GM19463 (cell line): ENCODE measurements around the gene PTPRN2.

ENCODE experiments used
- ATAC-seq: cut with Tn5 transposase; IDR thresholded peaks from one replicate; pipeline ENCODE4 v1.9.1; 2021; ENCODE audit warnings: mild to moderate bottlenecking, moderate library complexity; ENCODE audit not compliant: unreplicated experiment

The PTPRN2 gene

DNA sequence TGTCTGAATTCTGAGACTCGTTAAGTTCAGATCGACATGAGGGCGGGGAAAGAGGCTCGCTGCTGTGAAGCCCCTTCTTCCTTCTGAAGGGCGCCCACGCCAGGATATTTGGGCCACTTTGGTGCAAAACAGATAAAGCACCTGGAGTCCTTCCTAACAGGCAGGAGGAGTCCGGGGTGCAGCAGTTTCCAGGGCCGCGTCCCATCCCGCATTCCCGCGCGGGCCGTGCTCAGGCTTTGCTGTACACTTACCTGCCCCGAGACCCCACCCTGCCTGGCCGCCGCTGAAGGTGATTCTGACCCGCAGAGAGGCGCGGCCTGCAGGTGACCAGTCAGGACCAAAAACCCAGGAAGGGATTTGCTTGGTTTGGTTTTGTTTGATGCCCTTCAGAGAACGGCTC lies 454.6 kb downstream of the PTPRN2 start:
- ATAC-seq = no peak

DNA sequence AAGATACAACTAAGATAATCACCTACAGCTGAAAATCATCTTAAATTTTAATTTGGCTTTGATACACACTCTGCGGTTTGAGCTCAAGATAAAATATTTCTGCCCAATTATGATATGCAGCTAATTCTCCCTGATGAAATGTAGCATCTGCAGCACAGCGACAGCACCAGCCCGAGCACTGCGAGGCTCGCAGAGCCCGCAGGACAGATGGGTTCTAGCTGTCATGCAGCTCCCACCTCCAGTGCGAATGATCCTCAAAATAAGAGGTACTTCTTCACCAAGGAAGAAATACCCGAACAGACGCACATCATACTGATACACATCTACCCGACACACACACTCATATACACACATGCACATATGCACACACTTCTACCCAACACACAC lies 457.6 kb downstream of the PTPRN2 start:
- no peak for ATAC-seq

DNA sequence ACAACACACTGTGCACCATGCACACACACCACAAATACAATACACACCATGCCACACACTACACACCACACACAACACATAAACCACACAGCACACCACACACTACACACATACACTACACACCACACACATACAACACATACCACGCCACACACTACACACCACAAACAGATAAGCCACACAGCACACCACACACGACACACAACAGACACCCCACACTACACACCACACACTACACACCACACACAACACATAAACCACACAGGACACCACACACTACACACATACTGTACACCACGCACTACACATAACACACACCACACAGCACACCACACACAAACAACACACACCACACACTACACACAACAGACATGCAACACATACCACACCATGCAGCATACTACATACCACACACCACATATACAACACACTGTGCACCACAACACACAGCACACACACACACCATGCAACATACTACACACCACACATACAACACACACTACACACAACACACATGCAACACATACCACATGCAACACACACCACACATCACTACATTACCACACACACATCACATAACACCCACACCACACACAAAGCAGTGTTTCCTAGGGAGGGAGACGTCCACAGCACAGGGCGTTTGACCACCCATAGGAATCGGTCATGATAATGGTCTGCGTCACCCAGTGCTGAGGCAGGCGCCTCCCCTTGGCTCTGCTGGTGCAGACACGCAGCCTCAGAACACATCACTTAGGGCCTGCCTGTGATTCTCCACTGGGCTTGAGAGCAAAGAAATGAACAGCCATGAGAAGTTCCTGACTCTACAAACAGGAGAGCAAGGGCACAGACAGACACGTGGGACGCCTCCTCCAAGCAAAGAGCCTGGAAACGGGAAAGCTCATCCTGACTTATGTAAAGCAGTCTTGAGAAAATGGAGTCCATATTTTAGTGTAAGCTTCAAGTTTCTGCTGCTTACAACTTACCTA lies 458.3 kb downstream of the PTPRN2 start:
- no peak for ATAC-seq

DNA sequence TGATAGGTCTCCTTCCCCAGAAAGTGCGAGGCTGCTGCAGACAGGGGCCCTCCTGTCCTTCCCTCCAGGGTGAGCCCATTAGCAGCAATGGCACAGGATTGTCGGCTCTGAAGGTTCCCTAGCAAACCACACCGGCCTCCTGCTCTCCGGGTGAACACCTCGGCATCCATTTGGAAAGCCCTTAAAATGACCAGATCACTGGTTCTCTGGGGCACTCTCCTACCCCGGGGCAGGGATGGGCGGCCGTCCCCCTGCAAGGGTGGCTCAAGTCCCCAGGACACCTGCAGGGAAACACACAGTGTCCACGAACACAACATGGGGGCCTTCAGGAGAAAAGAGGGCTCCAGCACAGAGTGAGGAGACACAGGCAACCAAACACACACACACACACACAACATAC lies 459.1 kb downstream of the PTPRN2 start:
- no peak for ATAC-seq

DNA sequence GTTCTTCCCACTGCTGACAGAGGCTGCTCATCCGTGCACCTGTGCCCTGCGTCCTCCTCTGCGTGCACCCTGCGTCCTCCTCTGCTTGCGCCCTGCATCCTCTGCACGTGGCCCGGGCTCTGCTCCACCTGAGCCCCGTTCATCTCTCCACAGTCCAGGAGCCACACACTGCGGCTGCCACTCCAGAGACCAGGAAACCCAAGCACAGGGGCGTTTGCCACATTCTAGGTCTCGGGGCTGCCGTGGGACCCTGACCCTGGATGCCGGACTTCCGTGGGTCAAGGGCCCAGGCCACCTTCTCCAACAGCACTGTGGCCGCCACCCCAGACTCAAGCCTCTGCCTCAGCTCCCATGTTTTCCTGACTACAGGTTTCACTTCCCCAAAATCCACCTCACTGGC lies 460.4 kb downstream of the PTPRN2 start:
- no peak for ATAC-seq

DNA sequence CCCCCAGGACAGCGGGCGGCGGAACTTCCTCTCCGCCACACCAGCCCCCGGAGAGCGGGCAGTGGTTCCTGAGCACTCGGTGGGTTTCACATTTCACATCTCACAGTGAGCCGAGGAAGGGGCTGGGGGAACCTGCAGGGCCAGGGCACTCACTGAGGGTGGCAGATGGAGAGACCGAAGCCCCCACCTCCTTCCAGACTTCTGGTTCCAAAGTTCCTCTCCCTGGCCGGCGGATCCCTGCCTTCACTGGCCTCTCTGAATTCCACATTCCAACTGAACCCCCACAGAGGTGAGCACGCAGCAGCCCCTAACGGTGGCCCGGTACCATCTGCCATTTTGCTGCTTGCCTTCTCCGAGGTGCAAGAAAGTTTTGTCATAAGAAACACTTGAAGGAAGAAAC lies 461.0 kb downstream of the PTPRN2 start:
- no peak for ATAC-seq

DNA sequence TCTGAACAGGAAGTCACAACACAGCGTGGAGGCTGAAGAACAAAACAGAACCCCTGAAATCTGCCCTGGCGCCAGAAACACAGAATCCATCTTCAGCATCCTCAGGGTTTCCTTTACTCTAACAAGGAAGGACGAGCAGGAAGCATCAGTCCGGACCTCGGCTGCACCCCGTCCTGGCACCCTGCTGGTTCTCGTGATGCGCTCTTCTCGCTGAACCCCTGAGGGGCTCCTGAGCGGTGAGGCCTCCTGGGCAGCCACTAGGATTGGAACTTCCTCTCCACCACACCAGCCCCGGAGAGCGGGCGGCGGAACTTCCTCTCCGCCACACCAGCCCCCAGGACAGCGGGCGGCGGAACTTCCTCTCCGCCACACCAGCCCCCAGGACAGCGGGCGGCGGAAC lies 461.9 kb downstream of the PTPRN2 start:
- no peak for ATAC-seq

DNA sequence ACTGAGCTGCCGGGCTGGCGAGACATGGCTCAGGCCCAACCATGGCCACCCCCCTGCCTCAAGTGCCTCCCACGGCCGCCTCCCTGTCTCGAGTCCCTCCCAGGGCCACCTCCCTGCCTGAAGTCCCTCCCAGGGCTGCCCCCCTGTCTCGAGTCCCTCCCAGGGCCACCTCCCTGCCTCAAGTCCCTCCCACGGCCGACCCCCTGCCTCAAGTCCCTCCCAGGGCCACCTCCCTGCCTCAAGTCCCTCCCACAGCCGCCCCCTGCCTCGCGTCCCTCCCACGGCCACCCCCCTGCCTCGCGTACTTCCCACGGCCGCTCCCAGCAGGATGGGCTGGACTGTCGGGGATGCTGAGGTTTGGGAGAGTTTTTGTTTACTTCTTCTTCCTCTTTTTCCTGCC lies 462.5 kb downstream of the PTPRN2 start:
- no peak for ATAC-seq

DNA sequence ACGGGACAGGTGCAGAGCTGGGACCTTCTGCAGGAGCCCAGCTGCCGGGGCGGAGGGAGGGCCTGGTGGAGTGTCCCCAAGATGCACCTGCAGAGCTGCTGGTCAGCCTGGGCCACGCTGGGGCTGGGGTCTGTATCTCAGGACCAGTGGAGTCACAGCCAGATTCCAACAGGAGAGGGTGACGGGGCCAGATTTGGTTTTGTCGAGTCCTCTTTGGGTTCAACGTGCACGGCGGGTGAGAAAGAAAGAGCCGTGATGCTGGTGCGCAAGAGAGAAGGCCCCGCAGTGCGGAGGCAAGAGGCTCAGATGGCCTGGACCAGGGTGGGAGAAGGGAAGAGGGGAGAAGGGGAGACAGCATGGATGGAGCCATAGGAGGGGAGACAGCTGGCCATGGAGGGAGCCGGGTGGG lies 462.9 kb downstream of the PTPRN2 start:
- no peak for ATAC-seq

DNA sequence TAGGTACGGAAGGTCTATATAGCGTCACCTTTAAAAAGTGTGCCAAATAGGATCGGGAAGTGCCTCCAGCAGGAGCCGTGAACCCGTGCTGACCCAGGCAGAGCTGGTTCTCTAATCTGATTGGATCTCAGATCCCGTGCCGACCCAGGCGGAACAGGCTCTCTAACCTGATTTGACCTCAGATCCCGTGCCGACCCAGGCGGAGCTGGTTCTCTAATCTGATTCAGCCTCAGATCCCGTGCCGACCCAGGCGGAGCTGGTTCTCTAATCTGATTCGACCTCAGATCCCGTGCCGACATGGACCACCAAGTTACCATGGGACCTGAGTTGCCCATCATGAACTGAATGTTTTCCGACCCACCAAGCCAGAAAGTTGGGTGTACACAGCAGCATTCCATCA lies 463.9 kb downstream of the PTPRN2 start:
- ATAC-seq = no peak

DNA sequence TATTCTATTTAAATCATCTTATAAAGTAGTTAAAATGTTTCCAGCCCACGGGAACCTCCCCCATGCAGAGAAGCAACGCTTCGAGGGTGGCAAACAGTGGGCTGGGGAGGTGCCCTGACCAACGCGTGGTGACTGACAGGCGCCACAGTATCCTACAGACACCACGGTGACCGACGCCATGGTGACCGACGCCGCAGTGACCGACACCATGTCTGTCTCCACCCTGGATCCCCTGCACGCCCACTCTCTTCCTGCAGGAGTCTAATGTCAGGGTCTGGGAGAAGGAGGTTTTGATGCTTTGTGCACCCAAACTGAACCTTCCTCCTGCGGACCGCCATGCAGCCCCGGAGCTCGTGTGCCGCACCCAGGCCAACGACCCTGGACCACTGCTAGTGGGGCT lies 464.4 kb downstream of the PTPRN2 start:
- ATAC-seq = no peak

DNA sequence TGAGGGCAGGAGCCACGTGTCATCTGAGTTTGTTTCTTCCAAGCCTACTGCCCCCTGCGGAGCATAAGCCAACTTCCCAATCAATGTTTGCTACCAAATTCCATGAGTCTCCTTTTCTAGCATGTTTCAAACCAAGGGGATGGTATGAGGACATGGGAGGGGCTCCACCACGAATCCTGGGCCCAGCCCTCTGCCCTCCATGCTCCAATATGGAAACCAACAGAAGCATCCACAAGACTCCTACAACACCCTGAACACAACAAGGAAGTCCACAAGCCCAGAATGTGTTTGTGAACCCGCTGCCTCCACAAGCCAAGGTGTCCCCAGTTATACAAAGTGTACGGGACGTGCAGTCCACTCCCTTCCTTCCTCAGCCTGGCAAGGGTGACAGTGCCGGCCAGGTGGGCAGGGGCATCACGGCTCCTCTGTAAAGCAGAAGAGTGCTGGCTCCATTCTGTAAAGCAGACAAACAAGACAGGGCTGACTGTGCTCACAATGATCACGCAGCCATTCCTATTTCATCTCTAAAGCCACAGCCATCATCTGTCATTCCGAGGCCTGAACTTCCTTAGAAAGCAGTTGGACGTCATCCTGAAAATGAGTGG lies 466.1 kb downstream of the PTPRN2 start:
- no peak for ATAC-seq

DNA sequence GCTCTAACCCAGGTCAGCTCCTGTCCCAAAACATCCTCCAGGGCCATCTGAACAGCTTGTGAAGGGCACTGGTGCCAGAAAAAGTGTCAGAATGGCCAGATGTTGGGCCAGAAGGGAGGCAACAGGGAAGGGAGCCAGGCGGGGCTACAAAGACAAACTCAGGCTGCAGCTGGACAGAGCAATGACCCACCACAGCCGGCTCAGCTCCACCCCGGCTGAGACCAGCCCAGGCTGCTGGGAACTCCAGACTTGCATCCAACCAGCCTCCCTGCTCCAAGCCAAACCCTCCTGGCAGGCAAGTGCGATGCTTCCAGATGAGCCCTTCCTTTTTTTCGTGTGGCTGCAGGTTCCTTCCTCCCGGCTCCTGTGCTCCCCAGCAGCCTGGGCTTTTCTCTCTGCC lies 466.9 kb downstream of the PTPRN2 start:
- ATAC-seq = no peak

DNA sequence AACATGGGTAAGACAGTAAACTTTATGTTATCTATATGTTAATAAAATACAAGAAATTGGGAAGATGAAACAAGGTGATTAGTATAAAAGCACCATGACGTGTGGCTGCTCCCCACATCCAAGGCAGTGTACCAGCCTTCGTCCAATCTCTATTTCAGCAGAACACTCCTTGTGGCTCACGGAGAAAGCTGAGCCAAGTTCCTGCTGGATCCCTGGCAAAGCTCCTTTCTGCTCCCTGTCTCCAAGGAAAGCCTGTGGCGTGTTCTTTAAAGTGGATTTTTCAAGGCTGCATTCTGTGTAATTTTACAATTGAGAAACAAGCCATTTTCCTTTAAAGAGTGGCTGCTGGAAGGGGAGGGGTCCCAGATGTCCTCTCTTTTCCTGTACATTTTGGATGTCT lies 467.3 kb downstream of the PTPRN2 start:
- ATAC-seq = no peak

DNA sequence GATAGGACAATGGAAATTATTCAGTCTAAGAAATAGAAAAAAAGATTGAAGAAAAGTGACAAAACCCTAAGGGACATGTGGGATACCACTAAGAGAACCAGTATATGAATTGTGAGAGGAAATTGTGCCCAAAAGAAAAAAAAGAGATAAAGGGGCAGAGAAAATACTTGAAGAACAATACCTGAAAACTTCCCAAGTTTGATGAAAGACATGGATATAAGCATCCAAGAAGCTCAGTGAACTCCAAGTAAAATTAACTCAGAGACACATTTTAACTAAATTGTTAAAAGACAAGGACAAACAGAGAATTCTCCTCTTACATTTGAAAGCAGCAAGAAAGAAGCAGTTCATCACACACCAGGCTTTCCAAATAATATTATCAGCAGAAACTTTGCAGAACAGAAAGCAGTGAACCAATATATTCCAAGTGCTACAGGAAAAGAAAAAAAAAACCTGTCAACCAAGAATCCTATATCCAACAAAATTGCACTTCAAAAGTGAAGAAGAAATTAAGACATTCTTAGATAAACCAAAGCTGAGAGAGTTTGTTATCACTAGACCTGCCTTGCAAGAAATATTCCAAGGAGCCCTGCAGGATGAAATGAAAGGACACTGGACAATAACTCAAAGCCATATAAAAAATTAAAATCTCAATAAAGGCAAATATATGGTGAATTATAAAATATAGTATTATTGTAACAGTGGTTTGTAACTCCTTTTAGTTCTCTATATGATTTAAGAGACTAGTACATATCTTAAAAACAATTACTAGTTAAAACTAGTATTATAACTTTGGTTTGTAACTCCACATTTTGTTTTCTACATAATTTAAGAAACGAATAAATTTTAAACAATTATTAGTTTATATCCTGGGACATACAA lies 470.0 kb downstream of the PTPRN2 start:
- ATAC-seq = no peak

DNA sequence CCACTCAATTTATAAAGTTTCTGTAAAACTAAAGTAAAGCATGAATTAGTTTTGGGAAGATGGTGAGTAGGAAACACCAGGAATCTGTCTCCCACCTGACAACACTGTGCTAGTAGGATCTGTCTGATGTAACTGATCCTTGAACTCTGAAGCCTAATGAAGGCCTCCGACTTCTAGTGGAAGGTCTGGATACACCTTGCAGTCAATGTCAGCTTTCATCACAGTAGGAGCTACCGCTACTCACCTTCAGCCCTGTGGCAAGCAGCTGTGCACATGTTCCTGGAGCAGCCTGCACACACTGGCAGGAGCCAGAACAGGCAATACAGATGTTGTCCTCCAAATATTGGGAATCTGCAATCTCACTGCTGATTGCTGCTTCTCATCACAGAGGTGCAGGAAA lies 471.4 kb downstream of the PTPRN2 start:
- no peak for ATAC-seq

DNA sequence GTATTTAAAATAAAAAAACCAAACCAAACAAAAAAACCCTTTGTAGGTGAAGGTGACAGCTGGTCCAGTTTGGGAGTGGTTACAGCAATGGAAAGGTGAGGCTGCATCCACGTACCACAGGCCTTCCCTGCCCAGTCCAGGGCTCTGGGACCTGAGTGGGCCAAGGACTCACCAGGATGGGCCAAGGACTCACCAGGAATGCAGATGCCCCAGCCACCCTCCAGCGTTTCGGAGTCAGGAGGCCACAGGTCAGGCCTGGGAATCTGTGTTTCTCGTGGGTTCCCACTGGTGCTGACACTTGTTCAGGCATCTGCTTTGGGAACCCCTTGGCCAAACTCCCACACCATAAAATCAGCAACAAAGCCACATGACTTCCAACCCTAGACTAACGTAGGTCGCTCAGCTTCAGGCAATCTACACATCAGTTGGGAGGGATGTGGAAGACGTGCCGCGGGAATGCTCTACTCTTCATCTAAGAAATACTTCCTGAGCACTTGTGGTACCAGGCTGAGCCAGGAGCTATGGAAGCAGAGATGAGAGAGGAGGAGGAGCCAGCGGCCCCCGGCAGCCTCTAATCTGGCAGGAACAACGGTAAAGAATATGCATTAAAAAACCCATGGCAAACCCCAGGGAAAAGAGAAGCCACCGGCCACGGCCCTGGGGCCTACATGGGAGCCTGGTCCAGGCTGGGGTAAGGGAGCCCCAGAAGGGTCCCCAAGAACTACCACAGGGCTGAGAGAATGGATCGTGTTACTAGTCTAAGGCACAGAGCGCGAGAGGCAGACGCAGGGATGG lies 473.4 kb downstream of the PTPRN2 start:
- no peak for ATAC-seq

DNA sequence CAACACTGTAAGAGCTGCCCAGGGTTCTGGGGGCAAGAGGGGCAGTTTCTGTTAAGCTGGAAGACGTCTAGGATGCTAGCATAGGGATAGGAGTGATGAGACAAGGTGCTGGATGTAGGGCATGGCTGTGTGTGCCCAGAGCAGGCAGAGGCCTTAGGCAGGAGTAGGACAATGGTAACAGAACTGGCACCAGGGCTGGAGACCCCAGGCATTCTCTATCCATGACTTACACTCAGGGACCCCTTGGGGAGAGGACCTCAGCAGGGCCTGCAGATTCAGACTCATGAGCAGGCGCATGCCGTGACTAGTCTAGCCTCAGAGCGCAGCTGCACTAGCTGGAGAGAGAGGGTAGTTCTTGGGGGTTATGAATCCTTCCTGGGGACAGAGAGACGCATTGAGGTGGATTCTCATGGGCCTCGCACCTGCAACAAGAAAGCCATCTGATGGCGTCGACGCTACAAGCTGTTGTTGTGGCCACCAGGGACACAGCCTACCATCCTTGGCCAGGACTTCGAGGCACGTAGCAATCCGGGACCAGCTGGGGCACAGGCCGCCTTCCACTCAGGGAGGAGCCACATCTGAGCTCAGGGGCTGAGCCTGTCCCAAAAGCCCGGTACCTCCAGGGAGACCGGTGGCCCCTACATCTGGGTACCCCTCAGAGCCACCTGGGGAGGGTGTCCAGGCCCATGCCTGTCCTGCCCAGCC lies 474.1 kb downstream of the PTPRN2 start:
- ATAC-seq = no peak

DNA sequence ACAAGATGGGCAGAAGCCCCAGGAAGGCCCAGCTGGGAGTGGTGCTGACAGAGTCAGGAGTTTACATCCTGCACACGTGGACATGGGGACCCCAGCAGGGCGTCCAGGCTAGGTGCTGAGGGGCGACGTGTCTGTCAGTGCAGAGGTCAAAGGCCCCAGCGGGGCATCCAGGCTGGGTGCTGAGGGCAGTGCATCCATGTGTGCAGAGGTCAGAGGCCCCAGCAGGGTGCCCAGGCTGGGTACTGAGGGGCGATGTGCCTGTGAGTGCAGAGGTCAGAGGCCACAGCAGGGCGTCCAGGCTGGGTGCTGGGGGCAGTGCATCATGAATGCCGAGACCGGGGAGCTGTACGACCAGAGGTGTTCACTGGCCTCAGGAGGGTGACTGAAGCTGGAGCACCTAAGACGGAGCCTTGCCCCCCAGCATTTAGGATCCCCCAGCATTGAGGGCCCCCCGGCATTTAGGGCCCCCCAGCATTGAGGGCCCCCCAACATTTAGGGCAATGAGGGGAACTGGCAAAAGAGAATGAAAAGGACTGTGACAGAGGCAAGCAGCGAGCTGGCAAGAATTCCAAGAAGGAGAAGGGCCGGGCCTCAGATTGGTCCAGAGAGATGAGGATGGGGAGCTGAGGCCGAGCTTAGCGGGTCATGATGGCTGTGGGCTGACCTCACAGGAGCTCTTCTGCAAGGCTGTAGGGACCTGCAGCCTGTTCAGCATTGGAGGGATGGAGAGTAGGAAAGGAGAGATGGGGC lies 474.9 kb downstream of the PTPRN2 start:
- no peak for ATAC-seq
